Activated B cell treated with CpG ODN at 0.5 μM for 24 hours (primary cell): ENCODE results near the gene MRPS34. TPM values are rescaled to one million over a fixed set of nuclear protein-coding genes. Genes with fewer than 3 reads are reported as not detected.

Experiments used
- ATAC-seq: fragments of 200-7000 bp; cut with Tn5 transposase; one replicate; pipeline ENCODE4 v1.10.0; 2021; ENCODE audit warnings: low read depth, mild to moderate bottlenecking, moderate library complexity
- CTCF ChIA-PET: fragments of 350-600 bp; sonication (Branson Sonifier 250); formaldehyde crosslinking; loops from one replicate; lab custom pipeline; 2021; ENCODE audit warnings: antibody characterized with exemption; lab: Charles Lee
- POLR2A ChIA-PET: fragments of 350-600 bp; sonication (Branson Sonifier 250); formaldehyde crosslinking; loops from one replicate; lab custom pipeline; 2021; ENCODE audit warnings: antibody characterized with exemption; lab: Charles Lee
- DNase-seq: peaks from one replicate; pipeline ENCODE4 v3.0.0; 2022
- H3K27ac Mint-ChIP-seq: one replicate; pipeline ENCODE4 v1.8.0; 2020; ENCODE audit warnings: mixed read lengths
- H3K27me3 Mint-ChIP-seq: one replicate; pipeline ENCODE4 v1.8.0; 2021; ENCODE audit warnings: mixed read lengths
- H3K36me3 Mint-ChIP-seq: one replicate; pipeline ENCODE4 v1.8.0; 2021; ENCODE audit warnings: low read depth, mixed read lengths
- H3K4me1 Mint-ChIP-seq: one replicate; pipeline ENCODE4 v1.8.0; 2021; ENCODE audit warnings: mixed read lengths
- H3K4me3 Mint-ChIP-seq: one replicate; pipeline ENCODE4 v1.8.0; 2020; ENCODE audit warnings: mild to moderate bottlenecking, mixed read lengths
- H3K9me3 Mint-ChIP-seq: one replicate; pipeline ENCODE4 v1.8.0; 2020; ENCODE audit warnings: mixed read lengths
- CTCF ChIP-seq: fragments of 200-600 bp; IDR thresholded peaks from one replicate; pipeline ENCODE4 v1.8.0; 2022; ENCODE audit warnings: antibody characterized with exemption, mild to moderate bottlenecking
- intact Hi-C: fragments of 100-400 bp; cut with micrococcal nuclease; formaldehyde crosslinking; loops from one replicate; pipeline ENCODE4 v1.15.1; 2024
- total RNA-seq: library from RNA; stranded (reverse); gene quantifications from 2 replicates; pipeline ENCODE4 v1.2.3, GENCODE V29; 2022

MRPS34 gene
- total RNA-seq, 1 donor from 2014 or later = 60.9 TPM

GRCh38 chr16:1775846-1776671, 3.1 kb upstream of the MRPS34 start:
- H3K36me3 Mint-ChIP-seq = peaks cover 19% of the 10 kb centered on the region
- TF ChIP-seq CTCF = no peak
- no peaks in the 10 kb centered on the region for H3K27me3 Mint-ChIP-seq
- no peak for ATAC-seq
- no peak overlapping the region for H3K27ac Mint-ChIP-seq
- no peak for DNase-seq
- intact Hi-C loops = no loop called here
- ChIA-PET CTCF (no interaction called here), POLR2A (no interaction called here)
- no peak overlapping the region for H3K4me3 Mint-ChIP-seq
- no peaks in the 10 kb centered on the region for H3K9me3 Mint-ChIP-seq
- peaks cover 15% of the 10 kb centered on the region for H3K4me1 Mint-ChIP-seq

GRCh38 chr16:1775006-1775845, 2.3 kb upstream of the MRPS34 start:
- Mint-ChIP-seq H3K9me3 (no peaks in the 10 kb centered on the region), H3K27me3 (no peaks in the 10 kb centered on the region), H3K4me3 (peak overlapping the region; percentile 28), H3K4me1 (peaks cover 19% of the 10 kb centered on the region), H3K36me3 (peaks cover 19% of the 10 kb centered on the region), H3K27ac (no peak overlapping the region)
- DNase-seq (no peak), ATAC-seq (no peak)
- TF ChIP-seq CTCF = no peak
- intact Hi-C loops = no loop called here
- ChIA-PET CTCF (no interaction called here), POLR2A (interaction anchor here (5.6 kb wide), 1 partner anchor 8 kb away, joined by 88 read pairs; the partner anchor contains the start of genes NUBP2 and SPSB3)

GRCh38 chr16:1774448-1774780, 1.5 kb upstream of the MRPS34 start:
- H3K4me3 Mint-ChIP-seq = peak overlapping the region; percentile 87
- H3K27me3 Mint-ChIP-seq = no peaks in the 10 kb centered on the region
- H3K27ac Mint-ChIP-seq = no peak overlapping the region
- peaks cover 24% of the 10 kb centered on the region for H3K4me1 Mint-ChIP-seq
- intact Hi-C loops = loop anchor here (5.0 kb wide), 1 partner anchor 432 kb away; no protein-coding TSS in a partner anchor
- peaks cover 21% of the 10 kb centered on the region for H3K36me3 Mint-ChIP-seq
- ChIA-PET POLR2A (interaction anchor here (1.1 to 5.6 kb wide), 2 partner anchors 8 to 67 kb away, joined by 6 to 88 read pairs; partner anchors contain the start of genes NUBP2 and SPSB3), CTCF (interaction anchor here (3.3 kb wide), 1 partner anchor 8 kb away, joined by 15 read pairs; the partner anchor contains the start of genes NUBP2 and SPSB3)
- no peaks in the 10 kb centered on the region for H3K9me3 Mint-ChIP-seq
- ATAC-seq (no peak), DNase-seq (no peak)
- TF ChIP-seq CTCF = no peak

- CTCF ChIA-PET = interaction anchor here (3.3 kb wide), 1 partner anchor 8 kb away, joined by 15 read pairs; the partner anchor contains the start of genes NUBP2 and SPSB3
- Mint-ChIP-seq H3K27ac (peak overlapping the region; percentile 56), H3K36me3 (peaks cover 24% of the 10 kb centered on the region), H3K4me3 (peak overlapping the region; percentile 87), H3K27me3 (no peaks in the 10 kb centered on the region), H3K4me1 (peaks cover 24% of the 10 kb centered on the region), H3K9me3 (no peaks in the 10 kb centered on the region)
- POLR2A ChIA-PET = interaction anchor here (1.1 to 5.6 kb wide), 2 partner anchors 9 to 67 kb away, joined by 6 to 88 read pairs; partner anchors contain the start of genes NUBP2 and SPSB3
- intact Hi-C loops = loop anchor here (1.0 to 5.0 kb wide), 5 partner anchors 8 to 432 kb away; partner anchors contain the start of genes HAGH, MAPK8IP3, NUBP2 and SPSB3
- DNase-seq (no peak), ATAC-seq (no peak)
- no peak for TF ChIP-seq CTCF
Observed at GRCh38 chr16:1773703-1774447, 941 bp upstream of the MRPS34 start.
